ENCODE measurements around the gene MRGPRD. TPM values are rescaled to one million over a fixed set of nuclear protein-coding genes. Genes with fewer than 3 reads are reported as not detected.

MRGPRD gene
- total and polyA plus RNA-seq, 2 of the 13 experiments (the other 11 are each of a cell fraction or from before 2014, with no cell fraction given) = not detected

DNA sequence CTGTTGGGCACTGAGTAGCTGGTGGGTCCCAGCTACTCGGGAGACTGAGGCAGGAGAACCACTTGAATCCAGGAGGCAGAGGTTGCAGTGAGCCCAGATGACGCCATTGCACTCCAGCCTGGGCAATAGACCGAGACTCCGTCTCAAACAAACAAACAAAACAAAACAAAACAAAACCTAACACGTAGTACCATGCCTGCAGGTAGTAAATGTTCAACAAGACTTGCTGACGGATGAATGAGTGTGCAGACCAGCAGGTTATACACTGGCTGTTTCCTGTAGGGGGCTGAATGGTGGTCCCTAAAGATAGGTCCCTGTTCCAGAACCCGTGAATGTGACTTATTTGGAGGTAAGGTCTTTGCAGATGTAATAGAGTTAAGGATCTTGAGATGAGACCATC, 12.8 kb upstream of the MRGPRD start:
- Histone ChIP-seq H4K20me1 (ENCODE audit: insufficient read depth, low read length) (no peaks in the 10 kb centered on the region), H2AFZ (ENCODE audit: low read length) (no peak overlapping the region), H3K4me3 (replicated peaks in 1 of 3; ENCODE audit: insufficient read depth in 1 of 3, low read depth in 2 of 3, low read length in 3 of 3) (no peak overlapping the region), H3K79me2 (ENCODE audit: insufficient read depth, low read length) (no peaks in the 10 kb centered on the region), H3K9me3 (ENCODE audit: low read length) (no peaks in the 10 kb centered on the region), H3K27ac (ENCODE audit: extremely low read length, insufficient read depth, low read length) (no peak overlapping the region), H3K27me3 (ENCODE audit: control insufficient read depth in 1 of 2, insufficient read depth in 2 of 2, low read length in 2 of 2) (peaks cover 3 to 46% of the 10 kb centered on the region in 2 experiments), H3K36me3 (replicated peaks in 1 of 2; ENCODE audit: control insufficient read depth in 1 of 2, insufficient read depth in 2 of 2, low read length in 2 of 2) (no peaks in the 10 kb centered on the region), H3K9ac (ENCODE audit: insufficient read depth, low read depth, low read length) (no peak overlapping the region), H3K4me1 (ENCODE audit: insufficient read depth, low read length) (no peaks in the 10 kb centered on the region), H3K4me2 (ENCODE audit: low read depth, low read length) (no peak overlapping the region)
- intact Hi-C loops (cut with micrococcal nuclease; ENCODE audit: unreplicated experiment) (no loop called here), in situ Hi-C loops (cut with HindIII; ENCODE audit: extremely low pct_ligation_motif_present, low pct_unique_long_range_greater_than_20kb) (no loop called here)
- ChIA-PET POLR2A (no interaction called here), CTCF (ENCODE audit: low intra/inter-chr PET ratio, low total read pairs) (no interaction called here)
- 7% methylated on average over 7 of the region's 7 CpGs for WGBS (ENCODE audit: low lambda C conversion rate)
- DNase-seq (ENCODE audit: low spot score) (no peak), ATAC-seq (no peak), FAIRE-seq (no peak)
- BruUV-seq (replicated peaks) = no TSS peak
- TF ChIP-seq, protein P1, sequence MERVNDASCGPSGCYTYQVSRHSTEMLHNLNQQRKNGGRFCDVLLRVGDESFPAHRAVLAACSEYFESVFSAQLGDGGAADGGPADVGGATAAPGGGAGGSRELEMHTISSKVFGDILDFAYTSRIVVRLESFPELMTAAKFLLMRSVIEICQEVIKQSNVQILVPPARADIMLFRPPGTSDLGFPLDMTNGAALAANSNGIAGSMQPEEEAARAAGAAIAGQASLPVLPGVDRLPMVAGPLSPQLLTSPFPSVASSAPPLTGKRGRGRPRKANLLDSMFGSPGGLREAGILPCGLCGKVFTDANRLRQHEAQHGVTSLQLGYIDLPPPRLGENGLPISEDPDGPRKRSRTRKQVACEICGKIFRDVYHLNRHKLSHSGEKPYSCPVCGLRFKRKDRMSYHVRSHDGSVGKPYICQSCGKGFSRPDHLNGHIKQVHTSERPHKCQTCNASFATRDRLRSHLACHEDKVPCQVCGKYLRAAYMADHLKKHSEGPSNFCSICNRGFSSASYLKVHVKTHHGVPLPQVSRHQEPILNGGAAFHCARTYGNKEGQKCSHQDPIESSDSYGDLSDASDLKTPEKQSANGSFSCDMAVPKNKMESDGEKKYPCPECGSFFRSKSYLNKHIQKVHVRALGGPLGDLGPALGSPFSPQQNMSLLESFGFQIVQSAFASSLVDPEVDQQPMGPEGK (CRISPR knock-in tag; IDR thresholded peaks at IDR 0.05) = no peak
- TF ChIP-seq ARID2 (CRISPR knock-in tag; IDR thresholded peaks at IDR 0.05; ENCODE audit: borderline replicate concordance) (no peak), SALL1 (CRISPR knock-in tag; IDR thresholded peaks at IDR 0.05) (no peak), KLF13 (CRISPR knock-in tag; IDR thresholded peaks at IDR 0.05) (no peak), ZNF543 (CRISPR knock-in tag; IDR thresholded peaks at IDR 0.05) (no peak), ZNF468 (CRISPR knock-in tag; IDR thresholded peaks at IDR 0.05) (no peak), EHMT2 (IDR thresholded peaks at IDR 0.05; ENCODE audit: borderline replicate concordance, low read depth, low read length) (no peak), MIER2 (CRISPR knock-in tag; IDR thresholded peaks at IDR 0.05) (no peak)
- TF ChIP-seq, protein P2, sequence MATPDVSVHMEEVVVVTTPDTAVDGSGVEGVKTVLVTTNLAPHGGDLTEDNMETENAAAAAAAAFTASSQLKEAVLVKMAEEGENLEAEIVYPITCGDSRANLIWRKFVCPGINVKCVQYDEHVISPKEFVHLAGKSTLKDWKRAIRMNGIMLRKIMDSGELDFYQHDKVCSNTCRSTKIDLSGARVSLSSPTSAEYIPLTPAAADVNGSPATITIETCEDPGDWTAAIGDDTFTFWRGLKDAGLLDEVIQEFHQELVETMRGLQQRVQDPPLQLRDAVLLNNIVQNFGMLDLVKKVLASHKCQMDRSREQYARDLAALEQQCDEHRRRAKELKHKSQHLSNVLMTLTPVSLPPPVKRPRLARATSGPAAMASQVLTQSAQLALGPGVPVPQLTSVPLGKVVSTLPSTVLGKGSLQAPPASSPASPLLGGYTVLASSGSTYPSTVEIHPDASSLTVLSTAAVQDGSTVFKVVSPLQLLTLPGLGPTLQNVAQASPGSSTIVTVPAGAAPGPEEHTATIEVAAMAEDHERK (CRISPR knock-in tag; IDR thresholded peaks at IDR 0.05; ENCODE audit: low read depth) = no peak
- TF ChIP-seq, protein P3, sequence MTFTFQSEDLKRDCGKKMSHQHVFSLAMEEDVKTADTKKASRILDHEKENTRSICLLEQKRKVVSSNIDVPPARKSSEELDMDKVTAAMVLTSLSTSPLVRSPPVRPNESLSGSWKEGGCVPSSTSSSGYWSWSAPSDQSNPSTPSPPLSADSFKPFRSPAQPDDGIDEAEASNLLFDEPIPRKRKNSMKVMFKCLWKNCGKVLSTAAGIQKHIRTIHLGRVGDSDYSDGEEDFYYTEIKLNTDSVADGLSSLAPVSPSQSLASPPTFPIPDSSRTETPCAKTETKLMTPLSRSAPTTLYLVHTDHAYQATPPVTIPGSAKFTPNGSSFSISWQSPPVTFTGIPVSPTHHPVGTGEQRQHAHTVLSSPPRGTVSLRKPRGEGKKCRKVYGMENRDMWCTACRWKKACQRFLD (CRISPR knock-in tag; IDR thresholded peaks at IDR 0.05; ENCODE audit: borderline replicate concordance) = no peak
- TF ChIP-seq, protein P4, sequence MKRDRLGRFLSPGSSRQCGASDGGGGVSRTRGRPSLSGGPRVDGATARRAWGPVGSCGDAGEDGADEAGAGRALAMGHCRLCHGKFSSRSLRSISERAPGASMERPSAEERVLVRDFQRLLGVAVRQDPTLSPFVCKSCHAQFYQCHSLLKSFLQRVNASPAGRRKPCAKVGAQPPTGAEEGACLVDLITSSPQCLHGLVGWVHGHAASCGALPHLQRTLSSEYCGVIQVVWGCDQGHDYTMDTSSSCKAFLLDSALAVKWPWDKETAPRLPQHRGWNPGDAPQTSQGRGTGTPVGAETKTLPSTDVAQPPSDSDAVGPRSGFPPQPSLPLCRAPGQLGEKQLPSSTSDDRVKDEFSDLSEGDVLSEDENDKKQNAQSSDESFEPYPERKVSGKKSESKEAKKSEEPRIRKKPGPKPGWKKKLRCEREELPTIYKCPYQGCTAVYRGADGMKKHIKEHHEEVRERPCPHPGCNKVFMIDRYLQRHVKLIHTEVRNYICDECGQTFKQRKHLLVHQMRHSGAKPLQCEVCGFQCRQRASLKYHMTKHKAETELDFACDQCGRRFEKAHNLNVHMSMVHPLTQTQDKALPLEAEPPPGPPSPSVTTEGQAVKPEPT (CRISPR knock-in tag; IDR thresholded peaks at IDR 0.05; ENCODE audit: low read depth) = no peak
- TF ChIP-seq, protein P5, sequence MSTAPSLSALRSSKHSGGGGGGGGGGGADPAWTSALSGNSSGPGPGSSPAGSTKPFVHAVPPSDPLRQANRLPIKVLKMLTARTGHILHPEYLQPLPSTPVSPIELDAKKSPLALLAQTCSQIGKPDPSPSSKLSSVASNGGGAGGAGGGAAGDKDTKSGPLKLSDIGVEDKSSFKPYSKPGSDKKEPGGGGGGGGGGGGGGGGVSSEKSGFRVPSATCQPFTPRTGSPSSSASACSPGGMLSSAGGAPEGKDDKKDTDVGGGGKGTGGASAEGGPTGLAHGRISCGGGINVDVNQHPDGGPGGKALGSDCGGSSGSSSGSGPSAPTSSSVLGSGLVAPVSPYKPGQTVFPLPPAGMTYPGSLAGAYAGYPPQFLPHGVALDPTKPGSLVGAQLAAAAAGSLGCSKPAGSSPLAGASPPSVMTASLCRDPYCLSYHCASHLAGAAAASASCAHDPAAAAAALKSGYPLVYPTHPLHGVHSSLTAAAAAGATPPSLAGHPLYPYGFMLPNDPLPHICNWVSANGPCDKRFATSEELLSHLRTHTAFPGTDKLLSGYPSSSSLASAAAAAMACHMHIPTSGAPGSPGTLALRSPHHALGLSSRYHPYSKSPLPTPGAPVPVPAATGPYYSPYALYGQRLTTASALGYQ (CRISPR knock-in tag; IDR thresholded peaks at IDR 0.05) = no peak

All from HepG2 (cell line).